Gastrocnemius medialis (tissue), 4 donors: ENCODE measurements around the gene CADPS.

Experiments
- POLR2A ChIP-seq, 2 donors: fragments of 450-650 bp; IDR thresholded peaks; one replicate each; pipeline ENCODE4 v1.6.1; 2017; ENCODE audit warnings: antibody characterized with exemption in 2 of 2, mild to moderate bottlenecking in 2 of 2, moderate library complexity in 2 of 2
- TF ChIP-seq, protein P1 (sequence below), 5 experiments: fragments of 450-650 bp in 3 of 5; fragments of 200-600 bp in 2 of 5; sonication (generic) in 2 of 5; IDR thresholded peaks in 4 of 5; conservative IDR thresholded peaks in 1 of 5; 1 replicate in 4 of 5; 2 replicates in 1 of 5; pipeline ENCODE4 v1.5.1; 2016 to 2019; ENCODE audit warnings: antibody characterized with exemption in 5 of 5, mild to moderate bottlenecking in 3 of 5, moderate library complexity in 3 of 5

DNA sequence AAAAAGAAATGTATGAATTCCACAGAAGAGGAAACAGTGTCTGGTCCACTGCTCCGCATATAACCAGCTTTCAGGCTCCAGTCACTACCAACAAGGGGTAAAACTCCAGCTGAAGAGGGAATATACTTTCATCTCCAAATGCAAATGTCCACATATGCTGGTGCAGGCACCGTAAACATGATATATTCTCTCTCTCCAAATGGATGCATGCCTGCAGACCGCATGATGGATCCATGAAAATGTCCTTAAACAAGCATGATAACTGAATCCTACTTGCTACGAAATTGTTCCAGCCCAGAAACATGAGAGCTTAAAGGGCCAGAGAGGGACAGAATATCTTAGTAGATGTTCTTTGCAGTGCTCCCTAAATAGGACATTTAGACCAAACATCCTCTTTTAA is 351.5 kb downstream of the CADPS start:
- TF ChIP-seq POLR2A (IDR thresholded peaks at IDR 0.05) = no peak
- TF ChIP-seq, protein P1, sequence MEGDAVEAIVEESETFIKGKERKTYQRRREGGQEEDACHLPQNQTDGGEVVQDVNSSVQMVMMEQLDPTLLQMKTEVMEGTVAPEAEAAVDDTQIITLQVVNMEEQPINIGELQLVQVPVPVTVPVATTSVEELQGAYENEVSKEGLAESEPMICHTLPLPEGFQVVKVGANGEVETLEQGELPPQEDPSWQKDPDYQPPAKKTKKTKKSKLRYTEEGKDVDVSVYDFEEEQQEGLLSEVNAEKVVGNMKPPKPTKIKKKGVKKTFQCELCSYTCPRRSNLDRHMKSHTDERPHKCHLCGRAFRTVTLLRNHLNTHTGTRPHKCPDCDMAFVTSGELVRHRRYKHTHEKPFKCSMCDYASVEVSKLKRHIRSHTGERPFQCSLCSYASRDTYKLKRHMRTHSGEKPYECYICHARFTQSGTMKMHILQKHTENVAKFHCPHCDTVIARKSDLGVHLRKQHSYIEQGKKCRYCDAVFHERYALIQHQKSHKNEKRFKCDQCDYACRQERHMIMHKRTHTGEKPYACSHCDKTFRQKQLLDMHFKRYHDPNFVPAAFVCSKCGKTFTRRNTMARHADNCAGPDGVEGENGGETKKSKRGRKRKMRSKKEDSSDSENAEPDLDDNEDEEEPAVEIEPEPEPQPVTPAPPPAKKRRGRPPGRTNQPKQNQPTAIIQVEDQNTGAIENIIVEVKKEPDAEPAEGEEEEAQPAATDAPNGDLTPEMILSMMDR (IDR thresholded peaks at IDR 0.05 in 4 of 5, conservative IDR thresholded peaks at IDR 0.05 in 1 of 5) = no peak
